Activated CD4-positive, CD25-positive, alpha-beta regulatory T cell treated with anti-CD3 and anti-CD28 coated beads, Interleukin-2, amount 50 U/mL, for 24 hours (primary cell): ENCODE measurements around the gene SFTPB.
A peak's percentile ranks its signal among the peaks of the same experiment; 100 is the strongest.

Experiments
- ATAC-seq, 2 donors: fragments of 150-1000 bp; cut with Tn5 transposase; one replicate each; pipeline ENCODE4 v1.10.0; 2021; ENCODE audit warnings: mild to moderate bottlenecking in 1 of 2, moderate library complexity in 1 of 2

SFTPB gene

GRCh38 chr2:85702172-85702571 is 34.2 kb upstream of the SFTPB start:
- ATAC-seq, result peak; percentile 59 to 70

GRCh38 chr2:85699325-85699724 is 31.3 kb upstream of the SFTPB start:
- ATAC-seq, result no peak

GRCh38 chr2:85698880-85699254 is 30.9 kb upstream of the SFTPB start:
- no peak for ATAC-seq

- ATAC-seq, result no peak
Observed at GRCh38 chr2:85698184-85698879, 30.3 kb upstream of the SFTPB start.

GRCh38 chr2:85697716-85698115 is 29.7 kb upstream of the SFTPB start:
- no peak for ATAC-seq

- ATAC-seq, result no peak
Observed at GRCh38 chr2:85697096-85697495, 29.1 kb upstream of the SFTPB start.

GRCh38 chr2:85695691-85696668 is 28.0 kb upstream of the SFTPB start:
- ATAC-seq, result no peak

GRCh38 chr2:85695121-85695520 is 27.1 kb upstream of the SFTPB start:
- ATAC-seq, result no peak

- ATAC-seq, result no peak
Observed at GRCh38 chr2:85694052-85695025, 26.3 kb upstream of the SFTPB start, which contains the start of gene GNLY. GNLY (plus strand) TSS chr2:85694358; CDS start chr2:85694419, 61 bp downstream.

- no peak for ATAC-seq
Observed at GRCh38 chr2:85692039-85692645, 24.1 kb upstream of the SFTPB start.

- ATAC-seq, result peak; percentile 37 to 54
Observed at GRCh38 chr2:85690932-85691331, 22.9 kb upstream of the SFTPB start.

- no peak for ATAC-seq
Observed at GRCh38 chr2:85684806-85685205, 16.8 kb upstream of the SFTPB start.

- no peak for ATAC-seq
Observed at GRCh38 chr2:85684380-85684779, 16.4 kb upstream of the SFTPB start.

GRCh38 chr2:85682378-85682777 is 14.4 kb upstream of the SFTPB start:
- ATAC-seq, result no peak

- ATAC-seq, result no peak
Observed at GRCh38 chr2:85681776-85682175, 13.8 kb upstream of the SFTPB start.

GRCh38 chr2:85681372-85681763 is 13.4 kb upstream of the SFTPB start:
- no peak for ATAC-seq

- peak; percentile 32 to 37 for ATAC-seq
Observed at GRCh38 chr2:85680707-85681371, 12.8 kb upstream of the SFTPB start.

GRCh38 chr2:85678794-85679672 is 11.0 kb upstream of the SFTPB start:
- peak; percentile 84 to 90 for ATAC-seq

GRCh38 chr2:85678377-85678776 is 10.4 kb upstream of the SFTPB start:
- ATAC-seq, result no peak

- ATAC-seq, result no peak
Observed at GRCh38 chr2:85675866-85676548, 8.0 kb upstream of the SFTPB start.
